NCI-H82 treated with DMSO at 0.1 percent for 48 hours (cell line): ENCODE data around the gene CNIH3.

ENCODE experiments used
- DNase-seq: peaks from one replicate; lab custom pipeline; 2025; ENCODE audit not compliant: unreplicated experiment; lab: John Stamatoyannopoulos, UW

Gene CNIH3

DNA sequence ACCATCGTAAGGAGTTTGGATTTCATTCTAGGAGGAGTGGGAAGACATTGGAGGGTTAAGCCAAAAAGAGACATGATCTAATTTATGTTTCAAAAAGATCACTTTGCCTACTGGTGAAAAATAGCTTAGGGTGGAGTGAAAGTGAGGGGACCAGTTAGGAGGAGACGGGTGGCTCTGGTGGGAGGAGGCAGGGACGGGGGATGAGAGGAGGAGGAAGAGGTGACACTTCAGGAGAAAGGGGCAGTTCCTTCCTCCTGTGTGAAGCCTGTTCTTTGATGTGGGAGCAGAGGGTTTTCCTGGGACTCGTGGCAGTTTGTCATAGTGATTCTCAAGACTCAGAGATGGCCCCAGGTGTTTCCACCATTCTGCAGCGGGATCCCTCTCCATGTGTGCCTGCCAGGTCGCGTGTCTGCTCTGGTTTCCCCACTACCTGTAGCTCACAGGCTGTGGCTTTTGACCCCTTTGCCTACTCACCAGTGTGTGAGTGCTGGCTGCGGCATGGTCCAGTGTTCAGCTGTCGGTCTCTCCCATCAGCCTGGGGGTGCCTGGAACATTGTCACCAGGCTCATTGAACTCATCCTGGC, 102.4 kb downstream of the CNIH3 start:
- no peak for DNase-seq

DNA sequence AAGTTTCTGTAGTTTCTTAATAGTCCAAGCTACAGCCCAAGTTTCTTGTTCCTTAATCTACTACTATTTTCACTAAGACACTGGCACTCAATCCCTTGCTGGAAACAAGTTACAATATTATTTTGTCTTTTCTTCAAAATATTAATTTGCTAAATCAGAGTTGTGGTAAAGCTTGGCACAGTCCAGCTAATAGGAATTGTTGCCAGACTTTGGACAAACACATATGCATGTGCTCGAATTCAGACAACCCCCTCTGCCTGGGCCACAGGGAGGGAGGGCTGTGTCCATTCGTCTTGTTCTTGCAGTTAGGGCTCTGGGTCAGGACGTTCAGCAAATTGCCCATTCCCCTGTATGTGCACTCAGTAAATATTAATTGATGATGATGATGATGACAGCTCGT, 103.6 kb downstream of the CNIH3 start:
- no peak for DNase-seq

DNA sequence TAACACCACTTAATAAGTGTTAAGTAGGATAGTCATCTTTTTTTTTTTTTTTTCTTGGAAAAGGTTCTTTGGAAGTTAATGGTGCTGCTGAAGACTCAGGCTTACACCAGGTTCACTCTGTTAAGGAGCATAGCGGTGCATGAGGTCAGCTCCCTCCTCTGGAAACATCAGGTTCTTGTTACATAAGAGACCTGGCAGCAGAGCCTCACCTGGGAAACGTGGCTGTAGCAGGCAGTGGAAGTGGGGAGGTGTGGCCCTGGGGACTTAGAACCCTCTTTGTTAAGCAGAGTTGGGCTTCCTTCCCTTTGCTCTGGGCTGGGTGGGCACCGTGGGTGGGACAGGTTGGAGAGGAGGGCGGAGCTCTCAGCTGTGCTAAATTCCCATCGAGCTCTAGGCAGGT, 104.1 kb downstream of the CNIH3 start:
- DNase-seq = no peak

DNA sequence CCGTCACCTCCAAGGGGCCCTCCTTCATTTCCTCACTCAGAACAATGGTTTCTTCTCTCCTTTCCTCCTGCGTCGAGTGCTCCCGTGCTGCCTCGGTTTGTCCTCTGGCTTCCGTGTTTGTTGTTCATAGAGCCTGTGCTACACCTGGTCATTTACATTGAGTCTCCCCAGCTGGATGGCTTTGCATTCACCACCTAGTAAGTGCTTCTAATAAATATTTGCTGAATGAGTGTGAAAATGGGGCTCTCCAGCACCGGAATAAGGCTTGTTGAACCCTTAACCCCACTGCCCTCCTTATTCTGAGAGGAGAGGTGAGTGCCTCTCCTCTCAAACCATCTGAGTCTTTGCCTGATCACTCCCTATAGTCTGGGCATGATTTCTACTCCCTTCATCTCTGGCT, 104.9 kb downstream of the CNIH3 start:
- no peak for DNase-seq

DNA sequence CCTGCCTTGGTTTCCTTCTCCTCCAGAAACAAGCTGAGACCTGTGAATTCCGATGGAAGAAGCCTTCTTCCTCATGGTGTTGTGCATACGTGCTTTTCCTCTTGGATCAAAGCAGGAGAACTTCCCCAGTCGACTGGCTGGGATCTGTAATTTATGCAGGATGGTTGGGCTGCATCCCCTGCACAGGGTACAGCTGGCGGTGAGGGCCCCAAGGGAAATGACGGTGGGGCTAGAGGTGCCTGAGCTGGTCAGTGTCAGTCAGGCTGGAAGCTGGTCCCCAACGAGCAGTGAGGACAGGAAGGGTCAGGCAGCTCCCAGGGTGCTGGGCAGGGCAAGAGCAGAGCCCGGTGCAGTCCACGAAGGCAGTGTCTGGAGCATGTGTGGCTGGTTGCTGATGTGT, 106.7 kb downstream of the CNIH3 start:
- DNase-seq = no peak

DNA sequence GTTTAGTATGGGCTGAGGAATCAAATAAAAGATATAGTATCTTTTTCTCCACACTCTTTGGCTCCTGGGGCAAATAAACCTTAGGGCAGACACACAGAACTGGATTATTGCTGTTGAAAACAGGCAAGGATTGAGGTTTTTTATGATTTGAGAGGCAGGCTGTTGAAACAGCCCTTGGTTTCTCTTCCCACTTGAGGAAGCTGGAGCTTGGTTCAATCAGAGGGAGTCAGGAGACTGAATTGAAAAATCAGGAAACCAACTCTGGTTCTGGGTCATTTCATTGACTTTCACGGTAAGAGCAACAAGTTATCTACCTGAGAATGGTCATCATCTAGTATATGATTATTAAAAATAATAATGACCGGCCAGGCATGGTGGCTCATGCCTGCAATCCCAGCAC, 108.4 kb downstream of the CNIH3 start:
- no peak for DNase-seq

DNA sequence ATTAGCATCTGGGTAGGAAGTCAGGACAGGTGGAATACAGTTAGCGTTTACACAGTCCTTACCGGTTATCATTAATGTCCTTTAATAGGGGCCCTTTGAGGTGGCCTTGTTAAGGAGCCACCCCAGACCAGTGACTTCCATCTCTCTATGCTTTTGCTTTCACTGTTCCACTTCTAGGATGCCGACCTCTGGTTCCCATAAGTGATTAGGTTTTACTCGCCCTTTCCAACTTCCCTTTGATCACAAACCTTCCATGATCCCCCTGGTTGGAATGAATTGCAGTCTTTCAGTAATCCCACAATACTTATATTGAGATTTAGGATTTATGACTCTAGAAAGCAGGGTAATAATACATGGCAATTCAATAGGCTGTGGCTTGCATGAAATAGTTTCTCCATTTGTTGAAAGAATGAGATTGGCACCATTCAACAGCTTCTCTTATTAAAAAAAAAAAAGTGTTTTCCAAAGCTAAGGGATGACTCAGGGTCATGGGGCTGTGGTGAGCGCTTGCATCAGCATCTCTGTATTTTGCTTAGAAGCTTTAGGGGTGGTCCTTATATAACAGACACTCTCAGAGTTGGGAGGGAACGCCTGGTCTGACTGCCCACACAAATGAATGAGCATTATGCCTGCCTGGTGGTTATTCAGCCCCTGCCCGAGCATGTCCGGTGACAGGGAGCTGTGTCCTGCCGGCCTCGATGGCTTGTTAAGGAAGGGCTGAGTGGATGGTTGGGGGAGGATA, 110.5 kb downstream of the CNIH3 start:
- DNase-seq = no peak

DNA sequence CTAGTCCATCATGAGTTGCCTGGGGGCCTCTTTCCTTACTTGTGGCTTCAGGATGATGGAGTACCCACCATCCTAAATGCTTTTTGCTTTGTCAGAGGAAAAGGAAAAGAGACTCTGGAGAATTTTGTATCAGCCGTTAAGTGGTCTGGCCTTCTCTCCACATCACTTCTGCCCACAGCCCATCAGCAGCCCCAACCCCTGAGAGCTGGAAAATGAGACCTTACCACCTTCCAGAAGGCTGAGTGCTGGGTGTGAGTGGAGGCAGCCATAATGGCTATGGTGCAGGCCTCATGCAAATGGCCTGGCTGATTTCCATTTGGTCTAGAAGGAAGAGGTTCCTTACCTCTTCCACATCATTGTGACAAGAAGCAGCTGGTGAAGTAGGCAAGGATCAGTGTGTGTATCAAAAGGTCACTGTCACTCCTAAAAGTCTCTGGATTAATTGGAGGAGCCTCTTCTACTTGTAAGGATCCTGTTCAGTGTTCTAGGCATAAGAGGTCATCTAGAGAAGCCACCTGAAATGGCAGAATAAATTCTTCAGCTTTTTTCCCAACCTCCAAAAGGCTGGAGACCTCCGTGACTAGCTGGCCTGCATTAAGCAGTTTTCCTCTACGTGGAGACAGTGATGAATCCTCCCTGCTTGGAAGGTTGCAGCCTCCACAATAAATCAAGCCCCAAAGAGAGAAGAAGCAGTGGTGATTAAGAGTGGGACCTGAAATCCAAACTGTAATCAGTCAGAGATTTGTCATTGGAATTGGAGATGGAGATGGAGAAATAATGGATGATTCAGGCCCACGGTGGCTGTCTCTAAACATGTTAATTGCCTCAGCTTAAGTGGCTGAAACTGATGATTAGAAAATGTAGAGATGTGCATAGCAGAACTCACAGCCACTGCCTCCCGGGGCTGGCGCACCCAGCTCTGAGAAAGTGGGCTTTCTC, 111.5 kb downstream of the CNIH3 start:
- DNase-seq = no peak

DNA sequence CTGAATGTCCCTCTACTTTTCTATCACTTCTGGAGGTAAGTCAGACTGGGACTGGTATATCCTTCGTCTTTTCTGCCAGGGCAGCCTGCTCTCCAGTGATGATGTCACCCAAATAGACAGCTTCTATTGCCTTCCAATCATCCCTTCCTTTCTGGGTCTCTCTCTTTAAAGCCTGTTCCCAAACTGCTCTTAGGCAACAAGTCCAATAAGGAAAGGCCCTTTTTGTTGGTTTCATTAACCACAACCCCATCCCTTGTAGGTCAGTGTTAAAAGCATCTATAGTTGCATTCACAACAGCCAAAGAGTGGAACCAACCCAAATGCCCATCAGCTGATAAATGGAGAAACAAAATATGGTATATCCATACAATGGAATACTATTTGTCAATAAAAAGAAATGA, 114.4 kb downstream of the CNIH3 start:
- no peak for DNase-seq

DNA sequence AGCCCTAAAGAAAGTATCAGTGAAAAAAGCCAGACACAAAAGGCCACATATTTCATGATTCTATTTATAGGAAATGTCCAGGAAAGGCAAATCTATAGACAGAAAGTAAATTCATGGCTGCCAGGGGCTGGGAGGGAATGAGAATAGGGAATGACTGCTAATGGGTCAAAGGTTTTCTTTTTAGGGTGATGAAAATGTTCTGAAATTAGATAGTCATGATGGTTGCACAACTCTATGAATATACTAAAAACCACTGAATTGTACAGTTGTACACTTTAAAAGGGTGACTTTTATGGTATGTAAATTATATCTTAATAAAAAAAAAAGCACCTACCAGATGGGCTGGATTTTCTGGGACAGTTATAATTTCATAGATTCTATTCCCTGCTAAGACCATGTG, 114.8 kb downstream of the CNIH3 start:
- DNase-seq = no peak

DNA sequence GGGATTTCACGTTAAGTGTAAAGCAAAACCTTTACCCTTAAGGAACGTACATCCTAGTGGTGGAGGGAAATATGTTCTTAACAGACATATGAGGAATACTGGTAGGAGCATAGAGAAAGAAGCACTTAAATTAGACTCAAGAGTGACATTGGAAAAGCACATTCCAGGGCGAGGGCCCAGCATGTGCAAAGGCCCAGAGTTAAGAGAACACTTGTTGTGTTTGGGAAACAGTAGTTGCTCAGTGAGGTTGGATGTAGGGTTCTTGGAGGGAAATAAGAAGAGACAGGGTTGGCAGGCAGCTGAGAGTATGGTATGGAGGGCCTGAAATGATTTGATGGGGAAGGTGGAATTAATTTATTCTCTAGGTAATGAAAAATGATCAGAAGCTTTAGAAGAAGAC, 115.5 kb downstream of the CNIH3 start:
- no peak for DNase-seq

DNA sequence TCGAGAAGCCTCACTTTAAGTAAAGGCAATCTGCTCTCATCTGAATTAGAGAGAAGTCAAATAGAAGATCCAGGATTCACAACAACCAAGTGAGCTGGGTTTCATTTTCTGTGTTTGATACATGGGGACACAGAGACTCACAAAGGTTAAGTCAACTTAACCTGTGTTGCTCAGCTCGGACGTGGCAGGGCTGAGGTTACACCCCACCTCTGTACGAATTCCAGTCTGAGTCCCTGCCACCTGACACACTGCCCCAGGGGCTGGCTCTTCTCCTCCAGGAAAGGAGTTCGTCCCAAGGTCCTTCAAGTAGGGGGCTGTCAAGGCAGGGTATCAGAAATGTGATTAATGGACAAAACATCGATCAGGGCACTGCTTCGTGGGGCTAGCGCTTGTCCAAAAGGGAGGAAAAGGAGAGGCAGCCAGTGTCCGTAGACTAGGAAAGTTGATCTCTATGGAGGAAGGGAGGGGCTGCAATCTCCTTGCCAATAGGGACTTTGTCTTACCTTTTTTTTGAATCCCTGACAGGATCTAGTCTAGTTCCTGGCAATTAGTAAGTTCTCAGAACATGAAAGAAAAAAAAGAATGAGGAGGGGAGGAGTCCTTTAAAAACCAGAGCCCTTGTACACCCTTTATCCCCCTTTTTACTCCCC, 116.4 kb downstream of the CNIH3 start:
- DNase-seq = no peak

DNA sequence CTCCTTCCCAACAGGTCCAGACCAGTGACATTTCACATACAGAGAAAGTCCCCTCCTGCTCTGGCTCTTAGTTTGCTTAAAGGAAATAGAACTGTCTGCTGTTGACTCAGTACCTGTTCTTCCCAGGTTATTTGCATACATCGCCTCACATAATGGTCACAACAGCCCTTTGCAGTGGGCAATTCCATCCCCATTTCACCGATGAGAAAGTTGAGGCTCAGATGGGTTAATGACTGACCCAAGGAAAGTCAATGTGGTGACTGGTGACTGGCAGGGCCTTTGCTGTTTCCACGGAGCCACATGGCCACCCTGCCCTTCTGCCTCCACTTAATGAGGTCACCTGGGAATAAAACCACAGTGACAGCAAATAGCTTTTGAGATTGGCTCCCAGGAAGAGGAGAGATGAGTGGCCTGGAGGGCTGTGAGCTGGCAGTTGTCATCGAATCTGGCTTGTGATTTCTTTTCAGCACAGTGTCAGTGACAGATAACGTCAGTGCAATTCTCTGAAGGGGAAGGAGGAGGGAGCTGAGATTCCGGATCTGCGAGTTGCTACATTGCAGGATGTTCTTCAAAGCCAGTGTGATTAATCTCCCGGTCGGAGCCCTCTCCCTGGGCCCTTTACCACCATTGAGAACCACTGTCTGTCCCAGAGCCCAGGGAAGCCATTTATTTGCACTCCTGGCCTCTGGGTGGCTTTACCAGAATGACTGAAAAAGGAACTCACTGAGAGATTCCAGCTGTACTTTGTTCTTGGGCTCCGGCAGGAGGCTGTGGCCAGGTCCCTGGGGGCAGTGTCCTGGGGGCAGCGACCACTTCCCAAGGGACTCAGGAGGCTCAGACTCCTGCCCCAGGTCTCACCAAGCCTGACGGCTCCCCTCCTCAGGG, 117.2 kb downstream of the CNIH3 start:
- DNase-seq = no peak

DNA sequence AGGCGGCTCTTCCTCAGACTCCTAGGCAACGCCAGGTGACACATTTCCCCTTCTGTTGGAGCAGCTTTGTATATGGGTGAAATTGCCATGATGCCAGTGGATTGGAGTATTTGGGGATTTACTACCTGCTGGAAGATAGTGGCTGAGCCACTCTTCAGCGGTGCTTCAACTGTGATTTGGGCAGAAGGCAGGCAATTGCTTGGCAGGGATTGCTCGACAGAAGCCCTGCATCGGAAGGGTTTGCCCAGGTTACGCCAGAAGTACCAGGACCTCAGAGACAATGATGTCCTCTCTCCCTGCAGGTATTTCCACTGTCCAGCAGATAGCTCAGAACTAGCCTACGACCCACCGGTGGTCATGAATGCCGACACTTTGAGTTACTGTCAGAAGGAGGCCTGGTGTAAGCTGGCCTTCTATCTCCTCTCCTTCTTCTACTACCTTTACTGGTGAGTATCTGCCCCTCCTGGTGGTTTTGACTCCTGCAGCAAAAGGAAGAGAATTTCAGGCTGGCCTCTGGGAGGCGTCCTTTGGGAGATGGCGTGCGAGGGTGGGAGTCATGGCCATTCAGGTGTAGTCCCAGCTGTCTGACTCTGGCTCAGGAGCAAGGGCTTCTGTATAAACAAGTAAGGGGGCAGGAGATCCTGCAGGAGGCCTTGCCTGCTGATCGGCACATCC, 118.3 kb downstream of the CNIH3 start:
- no peak for DNase-seq

DNA sequence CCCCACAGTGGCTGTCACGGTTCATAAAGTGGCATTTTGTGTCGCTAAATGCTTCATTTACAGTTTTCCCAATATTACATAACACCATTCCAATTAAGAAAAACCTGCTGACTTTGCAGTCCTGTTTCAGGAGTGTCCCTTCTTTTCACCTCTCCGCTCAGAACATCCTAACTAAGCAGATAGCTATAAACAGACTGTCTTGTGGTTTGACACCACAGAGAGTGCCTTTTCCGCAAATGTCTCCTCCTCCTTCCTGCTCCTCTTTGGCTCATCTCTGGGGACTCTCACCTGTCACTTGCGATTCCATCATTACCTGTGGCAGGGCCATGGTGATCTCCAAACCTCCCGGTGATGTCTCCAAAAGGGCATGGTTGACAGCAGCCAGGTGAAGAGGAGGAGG, 119.0 kb downstream of the CNIH3 start:
- DNase-seq = no peak

DNA sequence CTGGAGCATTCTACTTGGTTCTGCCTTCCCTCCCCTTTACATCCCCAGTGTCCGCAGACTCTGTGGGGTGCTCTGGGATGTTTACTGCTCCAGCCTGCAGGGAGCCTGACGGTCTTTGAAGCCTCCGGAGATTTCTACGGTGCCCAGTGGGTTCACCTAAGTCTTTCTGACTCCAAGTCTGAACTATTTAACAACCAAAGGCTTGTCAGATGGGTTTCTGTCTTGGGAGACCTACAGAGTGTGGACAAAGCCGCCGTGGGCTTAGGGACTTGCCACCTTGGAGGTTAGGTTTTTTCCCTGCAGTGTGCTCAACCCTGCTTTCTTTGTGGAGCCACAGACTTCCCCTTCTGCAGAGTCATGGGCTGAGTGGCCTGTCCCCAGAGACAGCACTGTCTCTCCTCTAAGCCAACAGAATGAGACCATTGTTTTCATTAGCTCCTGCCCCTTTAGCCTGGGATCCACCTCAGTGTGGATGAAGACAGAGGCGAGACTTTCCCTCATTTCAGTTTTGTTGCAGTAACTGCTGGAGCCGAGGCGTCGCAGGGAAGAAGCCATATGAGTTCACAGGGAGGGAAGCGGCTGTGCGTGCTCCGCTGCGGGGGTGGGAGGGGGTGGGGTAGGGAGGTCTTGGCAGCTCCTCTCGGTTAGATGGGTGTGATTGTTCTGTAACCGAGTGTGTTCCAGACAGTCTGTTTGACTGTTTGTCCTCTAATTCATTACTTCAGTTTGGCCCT, 120.7 kb downstream of the CNIH3 start:
- DNase-seq = no peak

DNA sequence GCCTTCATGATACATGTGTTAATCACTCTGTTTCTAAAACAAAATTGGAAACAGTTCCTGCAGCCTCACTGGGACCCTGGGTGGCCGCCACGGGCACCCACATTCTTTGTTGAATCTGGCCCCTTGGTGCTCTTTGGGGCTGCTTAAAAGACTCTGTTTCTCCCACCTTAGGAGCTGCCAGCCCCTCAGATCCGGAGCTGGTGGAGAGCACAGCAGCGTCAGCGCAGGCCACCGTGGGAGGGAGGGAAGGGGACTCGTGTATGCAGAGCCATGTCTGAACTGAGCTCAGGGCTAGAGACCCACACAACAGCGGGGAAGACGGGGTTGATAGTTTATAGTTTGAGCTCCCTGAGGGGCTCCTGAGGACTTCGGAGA, 121.2 kb downstream of the CNIH3 start:
- DNase-seq = no peak

DNA sequence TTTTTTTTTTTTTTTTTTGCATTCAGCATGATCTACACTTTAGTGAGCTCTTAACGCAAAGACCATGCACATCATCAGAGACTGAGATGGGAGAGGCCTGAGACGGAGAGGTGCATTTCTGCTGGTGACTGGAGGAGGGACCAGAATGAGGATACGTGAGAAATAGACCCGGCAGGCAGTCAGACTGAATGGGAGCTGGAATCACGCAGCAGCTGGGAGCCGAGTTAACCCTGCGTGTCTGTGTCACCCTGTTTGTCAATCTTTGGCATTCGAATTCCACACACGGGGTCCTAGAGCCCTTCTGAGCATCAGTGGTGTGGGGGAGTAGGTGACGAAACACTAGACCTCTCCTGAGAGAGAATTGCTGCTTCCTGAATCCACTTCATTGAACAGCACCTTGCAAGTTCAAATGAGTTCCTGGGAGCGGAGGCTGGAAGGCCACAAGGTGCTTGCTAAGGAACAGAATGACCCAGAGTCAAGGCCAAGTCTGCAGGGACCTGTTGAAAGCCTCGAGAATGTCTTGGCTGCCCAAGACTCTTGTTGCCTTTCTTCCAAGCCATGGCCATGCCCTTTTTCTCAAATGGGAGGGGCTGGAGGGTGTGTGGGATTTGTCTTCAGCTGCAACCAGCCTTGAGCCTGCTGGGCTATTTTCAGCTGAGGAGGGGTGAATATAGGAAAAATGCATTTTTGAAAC, 123.3 kb downstream of the CNIH3 start:
- DNase-seq = no peak
